Measurements from ENCODE around the gene PUM1.

Gene PUM1

DNA sequence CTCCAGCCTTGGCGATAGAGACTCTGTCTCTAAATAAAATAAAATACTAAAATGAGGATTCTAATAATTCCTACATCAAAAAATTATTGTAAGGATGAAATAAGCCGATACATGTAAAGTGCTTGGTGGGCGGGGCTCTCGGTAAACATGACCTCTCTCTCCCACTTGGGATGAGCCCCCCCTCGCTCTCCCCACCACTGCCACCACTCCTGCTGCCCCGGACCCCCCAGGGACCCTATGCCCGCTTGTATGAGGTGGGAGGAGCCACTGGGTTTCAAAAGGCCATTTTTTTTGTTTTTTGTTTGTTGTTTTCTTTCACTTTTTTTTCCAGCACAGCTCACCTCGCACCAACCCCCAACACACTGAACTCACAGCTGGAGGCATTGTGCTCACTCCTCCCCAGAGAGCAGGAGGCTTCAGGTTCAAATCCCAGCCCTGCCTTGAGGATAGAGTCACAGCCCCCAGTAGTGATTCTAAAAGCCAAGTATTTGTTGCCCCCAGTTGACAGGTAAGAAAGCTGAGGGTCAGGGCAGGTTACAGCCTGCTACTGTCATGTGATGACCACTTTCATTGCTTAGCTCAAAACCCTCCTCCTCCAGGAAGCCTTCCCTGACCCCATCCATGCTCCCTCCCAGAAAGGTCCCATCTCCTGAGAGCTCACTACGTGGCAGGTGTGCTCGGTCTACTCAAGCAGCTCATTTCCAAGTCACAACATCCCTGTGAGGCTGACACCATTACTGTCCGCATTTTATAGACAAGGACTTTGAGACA lies 161.1 kb downstream of the PUM1 start:
- no peak for FAIRE-seq

DNA sequence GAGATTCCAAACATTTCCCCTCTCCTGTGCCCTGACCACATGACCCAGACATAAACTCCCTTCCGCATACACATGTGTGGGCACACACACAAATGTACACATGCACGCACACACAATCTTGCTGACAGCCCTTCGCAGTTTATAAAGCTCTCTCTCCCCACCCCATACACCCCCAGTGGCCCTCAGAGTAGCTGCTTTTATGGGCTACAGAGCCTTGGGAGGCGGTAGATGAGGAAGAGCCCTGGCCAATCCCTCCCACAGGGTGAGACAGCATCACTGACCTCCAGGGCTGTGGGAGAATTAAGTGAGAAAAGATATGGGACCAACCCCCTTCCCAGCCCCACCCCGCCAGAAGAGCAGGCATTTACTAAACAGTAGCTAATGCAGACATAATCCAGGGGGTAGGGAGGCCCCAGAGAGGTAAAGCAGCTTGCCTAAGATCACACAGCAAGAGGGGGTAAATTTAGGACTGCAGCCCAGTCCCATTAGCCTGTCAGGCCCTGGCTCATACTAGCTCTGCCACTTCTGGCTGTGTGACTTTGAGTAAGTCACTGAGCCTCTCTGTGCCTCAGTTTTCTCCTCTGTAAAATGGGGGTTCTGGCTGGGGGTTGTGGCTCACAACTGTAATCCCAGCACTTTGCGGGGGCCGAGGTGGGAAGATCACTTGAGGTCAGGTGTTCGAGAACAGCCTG lies 162.0 kb downstream of the PUM1 start:
- no peak for FAIRE-seq

- no peak for FAIRE-seq
Observed at GRCh38 chr1:30902593-30903290, 162.8 kb downstream of the PUM1 start.

- FAIRE-seq: no peak
Observed at GRCh38 chr1:30901798-30902581, 163.5 kb downstream of the PUM1 start.

- FAIRE-seq: no peak
Observed at GRCh38 chr1:30900931-30901560, 164.5 kb downstream of the PUM1 start.

DNA sequence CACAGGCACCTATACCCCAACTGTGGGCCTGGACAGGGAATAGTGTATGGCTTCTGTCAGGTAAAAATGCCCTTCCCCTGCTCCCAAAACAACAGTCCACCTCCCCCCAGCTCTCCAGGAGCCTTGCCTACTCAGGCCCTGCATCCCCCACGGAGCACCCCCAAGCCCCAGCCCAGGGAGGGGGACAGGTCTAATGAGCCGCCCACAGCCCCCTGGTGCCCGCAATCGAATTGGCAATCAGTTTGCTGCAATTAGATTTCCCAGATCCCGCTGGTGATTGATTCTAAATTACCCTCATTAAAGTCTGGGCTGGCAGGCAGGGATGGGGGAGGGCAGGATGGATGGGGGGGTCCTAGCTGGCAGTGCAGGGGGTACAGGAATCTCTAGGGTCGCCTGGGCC lies 165.0 kb downstream of the PUM1 start:
- no peak for FAIRE-seq

- no peak for FAIRE-seq
Observed at GRCh38 chr1:30899577-30900389, 165.7 kb downstream of the PUM1 start.

DNA sequence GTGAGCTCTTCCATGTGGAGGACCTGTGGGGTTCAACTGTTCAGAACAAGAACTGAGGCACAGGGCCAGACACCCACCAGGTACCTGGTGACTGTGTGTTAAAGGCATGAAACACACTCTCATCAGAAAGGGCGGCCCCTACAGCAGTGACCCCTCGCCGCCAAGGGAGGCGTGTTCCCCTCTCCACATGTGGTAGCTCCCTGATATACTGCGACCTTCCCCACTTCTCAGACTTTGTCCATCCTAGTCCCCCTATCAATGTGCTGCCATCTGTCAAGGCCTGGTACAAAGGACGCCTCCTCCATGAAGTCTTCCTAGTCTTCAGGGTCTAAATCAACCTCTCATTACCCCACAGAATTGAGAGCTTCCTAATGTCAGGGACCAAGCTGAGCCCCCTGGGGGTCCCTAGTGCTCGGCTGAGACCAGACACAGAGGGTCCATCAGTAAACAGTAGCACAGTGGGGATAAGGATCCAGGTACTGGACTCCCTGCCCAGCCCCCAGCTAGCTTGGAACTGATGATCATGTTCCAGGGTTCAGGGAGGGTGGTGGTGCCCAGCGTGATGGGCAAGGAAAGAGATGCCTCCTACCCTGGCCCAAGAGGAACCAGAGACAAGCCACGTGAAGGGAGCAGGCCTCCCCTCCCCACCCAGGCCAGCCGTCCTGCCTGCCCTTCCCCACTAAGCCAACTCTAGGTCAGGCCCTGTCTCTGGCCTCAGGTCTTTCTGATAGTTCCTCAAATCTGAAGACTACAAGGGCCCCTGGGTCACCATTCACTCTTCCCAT lies 167.3 kb downstream of the PUM1 start:
- FAIRE-seq: no peak

- no peak for FAIRE-seq
Observed at GRCh38 chr1:30896905-30897304, 168.6 kb downstream of the PUM1 start.

DNA sequence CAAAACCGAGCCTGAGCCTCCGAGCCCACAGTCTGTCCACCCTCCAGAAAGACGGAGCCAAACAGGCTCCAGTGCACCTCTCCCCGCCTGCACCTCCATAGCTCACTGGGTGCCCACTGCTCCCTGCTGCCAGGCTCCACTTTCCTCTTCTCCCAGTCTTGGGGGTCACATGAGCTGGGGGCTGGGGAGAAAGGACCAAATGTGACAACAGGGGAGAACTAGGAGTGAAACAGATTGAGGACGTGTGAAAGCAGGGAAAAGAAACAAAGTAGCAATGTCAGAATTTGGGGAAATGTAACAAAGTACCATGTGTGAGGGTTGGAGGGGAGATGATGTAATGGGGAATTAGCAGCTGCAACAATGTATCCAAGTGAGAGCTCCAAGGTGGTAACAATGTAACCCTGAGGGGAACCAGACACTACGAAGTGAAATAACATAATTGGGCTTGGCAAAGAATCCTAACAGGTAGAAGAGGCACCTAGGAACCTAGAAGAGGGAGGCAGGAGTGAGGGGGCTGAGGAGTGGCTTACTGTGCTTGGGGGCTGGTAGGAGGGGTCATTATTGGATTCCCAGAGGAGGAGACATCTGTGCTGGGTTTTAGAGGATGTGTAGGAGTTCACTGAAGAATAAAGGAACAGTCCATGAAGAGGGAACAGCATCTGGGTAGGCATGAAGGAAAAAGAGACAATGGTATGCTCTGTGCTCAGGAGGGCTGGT lies 169.4 kb downstream of the PUM1 start:
- no peak for FAIRE-seq

DNA sequence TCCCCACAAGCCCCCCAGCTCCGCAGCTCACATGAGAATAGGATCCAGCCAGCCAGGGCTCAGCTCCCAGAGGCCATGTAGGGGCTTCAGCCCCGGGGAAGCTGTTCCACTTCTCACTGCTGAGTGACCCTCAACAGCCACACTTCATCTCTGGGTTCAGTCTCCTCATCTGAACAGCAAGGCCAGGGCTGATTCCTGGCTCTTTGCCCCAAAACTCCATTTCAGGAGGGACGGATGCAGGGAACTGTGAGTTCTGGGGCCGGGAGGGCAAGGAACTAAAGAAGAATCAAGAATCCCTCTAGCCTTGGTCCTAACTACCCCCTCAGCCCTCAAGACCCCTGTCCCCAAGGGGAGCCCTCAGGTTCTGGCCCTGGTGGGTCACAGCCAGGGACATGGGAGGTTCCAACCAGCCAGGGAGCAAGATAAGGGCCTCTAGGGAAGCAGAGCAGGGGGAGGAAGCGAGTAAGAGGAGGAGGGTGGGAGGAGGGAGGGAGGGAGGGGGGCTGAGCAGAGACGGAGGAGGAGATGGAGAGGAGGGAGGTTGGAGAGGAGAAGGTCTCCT lies 170.1 kb downstream of the PUM1 start:
- FAIRE-seq: no peak

GRCh38 chr1:30894508-30894973 lies 171.0 kb downstream of the PUM1 start:
- FAIRE-seq: no peak

- no peak for FAIRE-seq
Observed at GRCh38 chr1:30893776-30894507, 171.6 kb downstream of the PUM1 start.

DNA sequence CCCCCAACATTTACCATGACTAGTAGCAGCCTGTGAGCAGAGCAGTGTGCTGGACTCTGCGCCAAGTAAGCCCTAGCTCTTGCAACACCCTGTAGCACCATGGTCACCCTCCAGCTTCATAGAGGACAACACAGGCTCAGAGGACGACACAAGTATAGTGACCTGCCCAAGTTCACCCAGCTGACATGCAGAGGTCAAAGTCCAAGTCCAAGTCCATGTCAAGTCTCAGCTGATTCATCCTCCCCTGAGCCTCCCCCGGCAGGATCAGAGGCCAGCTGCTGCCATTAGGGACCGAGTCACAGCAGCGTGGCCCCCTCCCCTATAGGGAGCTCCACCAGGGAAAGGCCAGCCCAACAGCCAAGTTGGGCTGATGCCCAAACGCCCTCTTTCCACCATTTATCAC lies 172.8 kb downstream of the PUM1 start:
- FAIRE-seq: no peak

GRCh38 chr1:30891227-30891552 lies 174.3 kb downstream of the PUM1 start:
- FAIRE-seq: no peak

DNA sequence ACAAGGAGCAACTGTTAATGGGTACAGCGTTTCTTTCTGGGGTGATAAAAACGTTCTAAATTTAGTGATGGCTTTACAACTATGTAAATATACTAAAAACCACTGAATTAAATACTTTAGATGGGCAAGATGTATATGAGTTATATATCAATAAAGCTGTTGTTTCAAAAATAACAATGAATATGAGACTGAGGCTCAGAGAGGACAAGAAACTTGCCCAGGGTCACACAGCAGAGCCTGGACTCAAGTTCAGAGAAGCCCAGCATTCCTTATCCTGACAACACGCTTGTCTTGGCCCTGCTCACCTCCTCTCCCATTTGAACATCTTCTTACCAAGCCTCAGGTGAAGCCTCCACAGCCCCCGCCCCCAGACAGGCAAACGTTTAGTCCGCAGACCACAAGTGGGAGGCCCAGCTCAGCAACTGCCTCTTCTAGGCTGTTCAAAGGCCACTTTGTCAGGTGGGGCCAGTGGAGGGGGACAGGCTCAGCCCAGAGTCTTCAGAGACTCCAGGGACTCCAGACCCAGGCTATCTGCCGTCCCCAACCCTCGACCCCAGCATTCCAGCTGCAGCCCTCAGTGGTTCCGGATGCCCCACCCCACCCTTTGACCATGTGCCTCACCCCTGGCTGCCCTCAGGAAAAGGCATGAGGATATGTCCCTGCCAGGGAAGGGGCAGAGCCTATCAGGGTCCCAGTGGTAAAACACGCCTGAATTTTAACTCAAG lies 174.9 kb downstream of the PUM1 start:
- FAIRE-seq: no peak

DNA sequence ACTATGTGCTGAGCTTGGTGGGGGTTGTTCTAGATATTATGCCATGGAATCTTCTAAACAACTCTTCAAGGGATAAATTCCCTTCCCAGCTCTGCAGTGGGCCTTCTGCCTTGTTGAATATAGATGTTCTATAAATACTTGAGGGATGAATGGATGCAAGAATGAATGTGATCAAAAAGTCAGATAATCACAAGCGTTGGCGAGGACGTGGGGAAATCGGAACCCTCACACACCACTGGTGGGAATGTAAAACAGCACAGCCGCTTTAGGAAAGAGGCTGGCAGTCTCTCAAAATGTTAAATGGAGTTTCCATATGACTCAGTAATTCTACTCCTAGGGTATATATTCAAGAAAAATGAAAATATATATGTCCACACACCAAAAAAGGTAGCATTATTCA lies 176.0 kb downstream of the PUM1 start:
- no peak for FAIRE-seq

GRCh38 chr1:30888975-30889374 lies 176.5 kb downstream of the PUM1 start:
- no peak for FAIRE-seq
